HepG2 (cell line): ENCODE data around the gene ADAMTS4. TPM values are rescaled to one million over a fixed set of nuclear protein-coding genes. Genes with fewer than 3 reads are reported as not detected.

Experiments used
- ATM ChIP-seq: fragments of 450-650 bp; IDR thresholded peaks from 2 replicates; pipeline ENCODE4 v1.7.1; 2017; ENCODE audit warnings: mild to moderate bottlenecking, borderline replicate concordance
- BRF2 ChIP-seq: sonication (generic); formaldehyde crosslinking; IDR thresholded peaks from 2 replicates; pipeline ENCODE4 v1.8.1; 2022; ENCODE audit warnings: mild to moderate bottlenecking, missing genetic modification reagents
- FOXO1 ChIP-seq: sonication (generic); formaldehyde crosslinking; IDR thresholded peaks from 2 replicates; pipeline ENCODE4 v1.4.0; 2020; ENCODE audit warnings: missing genetic modification reagents
- HNRNPLL ChIP-seq: fragments of 200-400 bp; formaldehyde crosslinking; IDR thresholded peaks from 2 replicates; pipeline ENCODE4 v1.6.1; 2017; ENCODE audit warnings: mild to moderate bottlenecking, low read depth, low read length; ENCODE audit not compliant: poor library complexity, severe bottlenecking
- MAFF ChIP-seq: IDR thresholded peaks from 2 replicates; pipeline ENCODE4 v1.6.1; 2011; ENCODE audit warnings: low read depth, low read length, improper control_type of control experiment
- NR1H2 ChIP-seq: sonication (generic); formaldehyde crosslinking; IDR thresholded peaks from 2 replicates; pipeline ENCODE4 v1.8.1; 2022; ENCODE audit warnings: low read depth, missing genetic modification reagents, borderline replicate concordance
- PCBP2 ChIP-seq: fragments of 200-400 bp; formaldehyde crosslinking; optimal IDR thresholded peaks from 2 replicates; pipeline ENCODE3; 2018; ENCODE audit warnings: low read length, low read depth; ENCODE audit not compliant: poor library complexity, severe bottlenecking
- PHB2 ChIP-seq: fragments of 450-650 bp; IDR thresholded peaks from 2 replicates; pipeline ENCODE4 v1.6.1; 2018; ENCODE audit not compliant: partially characterized antibody
- PLRG1 ChIP-seq: fragments of 450-650 bp; conservative IDR thresholded peaks from 2 replicates; pipeline ENCODE4 v1.6.1; 2016
- SALL1 ChIP-seq: sonication (generic); formaldehyde crosslinking; IDR thresholded peaks from 2 replicates; pipeline ENCODE4 v1.8.0; 2022; ENCODE audit warnings: mild to moderate bottlenecking, missing genetic modification reagents
- STAG1 ChIP-seq: sonication (generic); formaldehyde crosslinking; IDR thresholded peaks from 2 replicates; pipeline ENCODE4 v1.4.0; 2020; ENCODE audit warnings: missing genetic modification reagents
- TBL1XR1 ChIP-seq: fragments of 150-350 bp; IDR thresholded peaks from 2 replicates; pipeline ENCODE4 v1.6.1; 2014; ENCODE audit warnings: borderline replicate concordance, low read length; ENCODE audit not compliant: partially characterized antibody
- YEATS4 ChIP-seq: sonication (generic); formaldehyde crosslinking; IDR thresholded peaks from 2 replicates; pipeline ENCODE4 v1.4.0; 2020; ENCODE audit warnings: missing genetic modification reagents, borderline replicate concordance
- ZNF18 ChIP-seq: sonication (generic); formaldehyde crosslinking; IDR thresholded peaks from 2 replicates; pipeline ENCODE4 v1.8.0; 2022; ENCODE audit warnings: mild to moderate bottlenecking, missing genetic modification reagents; ENCODE audit not compliant: insufficient replicate concordance
- ZNF180 ChIP-seq: sonication (generic); formaldehyde crosslinking; IDR thresholded peaks from 2 replicates; pipeline ENCODE4 v1.4.0; 2020; ENCODE audit warnings: low read depth, missing genetic modification reagents, borderline replicate concordance
- ZNF709 ChIP-seq: sonication (generic); formaldehyde crosslinking; IDR thresholded peaks from 2 replicates; pipeline ENCODE4 v1.5.0; 2020; ENCODE audit warnings: mild to moderate bottlenecking, missing genetic modification reagents
- ZNF761 ChIP-seq: sonication (generic); formaldehyde crosslinking; conservative IDR thresholded peaks from 2 replicates; pipeline ENCODE4 v1.4.0; 2020; ENCODE audit warnings: mild to moderate bottlenecking, missing genetic modification reagents
- ZNF790 ChIP-seq: sonication (generic); formaldehyde crosslinking; IDR thresholded peaks from 2 replicates; pipeline ENCODE4 v1.8.0; 2022; ENCODE audit warnings: missing genetic modification reagents, mild to moderate bottlenecking, borderline replicate concordance
- polyA plus RNA-seq, 8 experiments: library from polyadenylated mRNA; depleted of rRNA in 3 of 8; stranded (reverse) in 7 of 8; unstranded in 1 of 8; fragments of >200 nt; fragmentation: Illumina TruSeq in 4 of 8; extraction: Trizol in 4 of 8; gene quantifications; 2 replicates each; pipeline versions ENCODE4 v1.2.1 to v1.2.3, GENCODE V29; 2011 to 2016; ENCODE audit warnings: low read depth in 4 of 8, missing spikeins in 1 of 8, mixed read lengths in 1 of 8; ENCODE audit not compliant: insufficient read depth in 1 of 8
- total RNA-seq, 5 experiments: library from RNA; depleted of rRNA; stranded (reverse); fragments of >200 nt; fragmentation: Illumina TruSeq; extraction: Trizol; gene quantifications; 2 replicates each; pipeline ENCODE4 v1.2.3, GENCODE V29; 2016; ENCODE audit warnings: low read depth in 1 of 5
- TF ChIP-seq, protein P1 (sequence below): sonication (generic); formaldehyde crosslinking; IDR thresholded peaks from 2 replicates; pipeline ENCODE4 v1.4.0; 2020; ENCODE audit warnings: missing genetic modification reagents; ENCODE audit errors: not compliant biosample characterization
- TF ChIP-seq, protein P2 (sequence below): sonication (generic); formaldehyde crosslinking; IDR thresholded peaks from 2 replicates; pipeline ENCODE4 v1.8.0; 2022; ENCODE audit warnings: missing genetic modification reagents, mild to moderate bottlenecking, moderate library complexity, borderline replicate concordance
- TF ChIP-seq, protein P3 (sequence below): sonication (generic); formaldehyde crosslinking; IDR thresholded peaks from 2 replicates; pipeline ENCODE4 v1.4.0; 2020; ENCODE audit warnings: mild to moderate bottlenecking, missing genetic modification reagents
- TF ChIP-seq, protein P4 (sequence below): IDR thresholded peaks from 2 replicates; pipeline ENCODE4 v1.6.1; 2018; ENCODE audit warnings: missing genetic modification reagents, mild to moderate bottlenecking, missing compliant biosample characterization

The ADAMTS4 gene
- total and polyA plus RNA-seq, 2 of the 13 experiments (the other 11 are each of a cell fraction or from before 2014, with no cell fraction given): 0.51 to 1.7 TPM

- no peak for TF ChIP-seq ZNF18 (CRISPR knock-in tag)
- TF ChIP-seq, protein P1, sequence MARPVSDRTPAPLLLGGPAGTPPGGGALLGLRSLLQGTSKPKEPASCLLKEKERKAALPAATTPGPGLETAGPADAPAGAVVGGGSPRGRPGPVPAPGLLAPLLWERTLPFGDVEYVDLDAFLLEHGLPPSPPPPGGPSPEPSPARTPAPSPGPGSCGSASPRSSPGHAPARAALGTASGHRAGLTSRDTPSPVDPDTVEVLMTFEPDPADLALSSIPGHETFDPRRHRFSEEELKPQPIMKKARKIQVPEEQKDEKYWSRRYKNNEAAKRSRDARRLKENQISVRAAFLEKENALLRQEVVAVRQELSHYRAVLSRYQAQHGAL: no peak
- TF ChIP-seq NR1H2 (CRISPR knock-in tag): no peak
- no peak for TF ChIP-seq ZNF790
- peak; percentile 90 for TF ChIP-seq SALL1 (CRISPR knock-in tag)
- TF ChIP-seq BRF2 (CRISPR knock-in tag): no peak
- no peak for TF ChIP-seq PHB2
- no peak for TF ChIP-seq PLRG1
- no peak for TF ChIP-seq ZNF709 (CRISPR knock-in tag)
- no peak for TF ChIP-seq MAFF
- peak; percentile 96 for TF ChIP-seq FOXO1
- TF ChIP-seq ATM: no peak
- TF ChIP-seq, protein P2, sequence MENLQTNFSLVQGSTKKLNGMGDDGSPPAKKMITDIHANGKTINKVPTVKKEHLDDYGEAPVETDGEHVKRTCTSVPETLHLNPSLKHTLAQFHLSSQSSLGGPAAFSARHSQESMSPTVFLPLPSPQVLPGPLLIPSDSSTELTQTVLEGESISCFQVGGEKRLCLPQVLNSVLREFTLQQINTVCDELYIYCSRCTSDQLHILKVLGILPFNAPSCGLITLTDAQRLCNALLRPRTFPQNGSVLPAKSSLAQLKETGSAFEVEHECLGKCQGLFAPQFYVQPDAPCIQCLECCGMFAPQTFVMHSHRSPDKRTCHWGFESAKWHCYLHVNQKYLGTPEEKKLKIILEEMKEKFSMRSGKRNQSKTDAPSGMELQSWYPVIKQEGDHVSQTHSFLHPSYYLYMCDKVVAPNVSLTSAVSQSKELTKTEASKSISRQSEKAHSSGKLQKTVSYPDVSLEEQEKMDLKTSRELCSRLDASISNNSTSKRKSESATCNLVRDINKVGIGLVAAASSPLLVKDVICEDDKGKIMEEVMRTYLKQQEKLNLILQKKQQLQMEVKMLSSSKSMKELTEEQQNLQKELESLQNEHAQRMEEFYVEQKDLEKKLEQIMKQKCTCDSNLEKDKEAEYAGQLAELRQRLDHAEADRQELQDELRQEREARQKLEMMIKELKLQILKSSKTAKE (CRISPR knock-in tag): peak; percentile 59; the same call in 1 of the 2 replicates
- no peak for TF ChIP-seq PCBP2
- no peak for TF ChIP-seq ZNF180
- TF ChIP-seq, protein P3, sequence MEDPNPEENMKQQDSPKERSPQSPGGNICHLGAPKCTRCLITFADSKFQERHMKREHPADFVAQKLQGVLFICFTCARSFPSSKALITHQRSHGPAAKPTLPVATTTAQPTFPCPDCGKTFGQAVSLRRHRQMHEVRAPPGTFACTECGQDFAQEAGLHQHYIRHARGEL (CRISPR knock-in tag): no peak
- TF ChIP-seq, protein P4, sequence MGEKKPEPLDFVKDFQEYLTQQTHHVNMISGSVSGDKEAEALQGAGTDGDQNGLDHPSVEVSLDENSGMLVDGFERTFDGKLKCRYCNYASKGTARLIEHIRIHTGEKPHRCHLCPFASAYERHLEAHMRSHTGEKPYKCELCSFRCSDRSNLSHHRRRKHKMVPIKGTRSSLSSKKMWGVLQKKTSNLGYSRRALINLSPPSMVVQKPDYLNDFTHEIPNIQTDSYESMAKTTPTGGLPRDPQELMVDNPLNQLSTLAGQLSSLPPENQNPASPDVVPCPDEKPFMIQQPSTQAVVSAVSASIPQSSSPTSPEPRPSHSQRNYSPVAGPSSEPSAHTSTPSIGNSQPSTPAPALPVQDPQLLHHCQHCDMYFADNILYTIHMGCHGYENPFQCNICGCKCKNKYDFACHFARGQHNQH (CRISPR knock-in tag): peak; percentile 59; the same call in 1 of the 2 replicates
- no peak for TF ChIP-seq HNRNPLL
- no peak for TF ChIP-seq YEATS4 (CRISPR knock-in tag)
- no peak for TF ChIP-seq TBL1XR1
- no peak for TF ChIP-seq ZNF761 (CRISPR knock-in tag)
- no peak for TF ChIP-seq STAG1
Measured at GRCh38 chr1:161218301-161219077, 19.6 kb upstream of the ADAMTS4 start (continued).
